ENCODE measurements around the gene CRACDL. TPM values are rescaled to one million over a fixed set of nuclear protein-coding genes. Genes with fewer than 3 reads are reported as not detected.
"Not testable (repeated sequence)": the region's sequence is repeated elsewhere in the genome, so short reads cannot be mapped to it uniquely, and the experiment has no call there.

Gene CRACDL
- polyA plus RNA-seq, 2 donors = 9.1 to 15.8 TPM

- 85 to 92% methylated on average over 6 of the region's 6 CpGs for WGBS, 2 donors
- Histone ChIP-seq H3K4me1 (ENCODE audit: control insufficient read depth in 2 of 2, insufficient read depth in 2 of 2, low read length in 1 of 2) (peaks cover 3 to 11% of the 10 kb centered on the region in 2 donors), H3K27me3 (ENCODE audit: control insufficient read depth in 1 of 2, insufficient read depth in 2 of 2, low read length in 2 of 2) (no peaks in the 10 kb centered on the region), H3K27ac (ENCODE audit: low read depth in 2 of 2, low read length in 1 of 2) (no peak overlapping the region), H3K9me3 (ENCODE audit: control insufficient read depth in 2 of 2, insufficient read depth in 1 of 2, low read depth in 1 of 2, low read length in 1 of 2) (no peaks in the 10 kb centered on the region), H3K4me3 (ENCODE audit: low read depth in 1 of 2, low read length in 2 of 2) (no peak overlapping the region), H3K36me3 (ENCODE audit: control insufficient read depth in 2 of 2, insufficient read depth in 2 of 2, low read length in 1 of 2) (no peaks in the 10 kb centered on the region)
Measured at GRCh38 chr2:98761909-98762308, 174.1 kb downstream of the CRACDL start.

GRCh38 chr2:98761267-98761781 is 174.7 kb downstream of the CRACDL start:
- no peaks in the 10 kb centered on the region for H3K9me3 ChIP-seq (ENCODE audit: control insufficient read depth in 2 of 2, insufficient read depth in 1 of 2, low read depth in 1 of 2, low read length in 1 of 2)
- no peaks in the 10 kb centered on the region for H3K36me3 ChIP-seq (ENCODE audit: control insufficient read depth in 2 of 2, insufficient read depth in 2 of 2, low read length in 1 of 2)
- no peaks in the 10 kb centered on the region for H3K27me3 ChIP-seq (ENCODE audit: control insufficient read depth in 1 of 2, insufficient read depth in 2 of 2, low read length in 2 of 2)
- H3K4me1 ChIP-seq (ENCODE audit: control insufficient read depth in 2 of 2, insufficient read depth in 2 of 2, low read length in 1 of 2) = peaks cover 3 to 11% of the 10 kb centered on the region in 2 donors
- no peak overlapping the region for H3K4me3 ChIP-seq (ENCODE audit: low read depth in 1 of 2, low read length in 2 of 2)
- WGBS, 2 donors = 43 to 44% methylated on average over 9 of the region's 9 CpGs
- no peak overlapping the region for H3K27ac ChIP-seq (ENCODE audit: low read depth in 2 of 2, low read length in 1 of 2)

- H3K36me3 ChIP-seq (ENCODE audit: control insufficient read depth in 2 of 2, insufficient read depth in 2 of 2, low read length in 1 of 2) = no peaks in the 10 kb centered on the region
- H3K4me1 ChIP-seq (ENCODE audit: control insufficient read depth in 2 of 2, insufficient read depth in 2 of 2, low read length in 1 of 2) = peaks cover 3 to 11% of the 10 kb centered on the region in 2 donors
- no peaks in the 10 kb centered on the region for H3K9me3 ChIP-seq (ENCODE audit: control insufficient read depth in 2 of 2, insufficient read depth in 1 of 2, low read depth in 1 of 2, low read length in 1 of 2)
- WGBS, 2 donors = 74 to 75% methylated on average over 6 of the region's 6 CpGs
- no peak overlapping the region for H3K4me3 ChIP-seq (ENCODE audit: low read depth in 1 of 2, low read length in 2 of 2)
- H3K27me3 ChIP-seq (ENCODE audit: control insufficient read depth in 1 of 2, insufficient read depth in 2 of 2, low read length in 2 of 2) = no peaks in the 10 kb centered on the region
- H3K27ac ChIP-seq (ENCODE audit: low read depth in 2 of 2, low read length in 1 of 2) = no peak overlapping the region
Measured at GRCh38 chr2:98759827-98760625, 176.0 kb downstream of the CRACDL start.

- no peak overlapping the region for H3K27ac ChIP-seq (ENCODE audit: low read depth in 2 of 2, low read length in 1 of 2)
Measured at GRCh38 chr2:98759338-98759737, 176.7 kb downstream of the CRACDL start.

GRCh38 chr2:98757904-98758421 is 178.1 kb downstream of the CRACDL start:
- Histone ChIP-seq H3K9me3 (ENCODE audit: control insufficient read depth in 2 of 2, insufficient read depth in 1 of 2, low read depth in 1 of 2, low read length in 1 of 2) (no peaks in the 10 kb centered on the region), H3K4me1 (ENCODE audit: control insufficient read depth in 2 of 2, insufficient read depth in 2 of 2, low read length in 1 of 2) (peaks cover 3 to 13% of the 10 kb centered on the region in 2 donors), H3K27ac (ENCODE audit: low read depth in 2 of 2, low read length in 1 of 2) (peak overlapping the region; percentile 77 to 81), H3K36me3 (ENCODE audit: control insufficient read depth in 2 of 2, insufficient read depth in 2 of 2, low read length in 1 of 2) (no peaks in the 10 kb centered on the region), H3K4me3 (ENCODE audit: low read depth in 1 of 2, low read length in 2 of 2) (no peak overlapping the region), H3K27me3 (ENCODE audit: control insufficient read depth in 1 of 2, insufficient read depth in 2 of 2, low read length in 2 of 2) (no peaks in the 10 kb centered on the region)
- WGBS, 2 donors = 11 to 16% methylated on average over 9 of the region's 9 CpGs

More at GRCh38 chr2:98759338-98759737, 176.7 kb downstream of the CRACDL start:
- H3K4me1 ChIP-seq (ENCODE audit: control insufficient read depth in 2 of 2, insufficient read depth in 2 of 2, low read length in 1 of 2) = peaks cover 3 to 13% of the 10 kb centered on the region in 2 donors
- WGBS, 2 donors = 48 to 59% methylated on average over 2 of the region's 2 CpGs
- H3K4me3 ChIP-seq (ENCODE audit: low read depth in 1 of 2, low read length in 2 of 2) = no peak overlapping the region
- no peaks in the 10 kb centered on the region for H3K27me3 ChIP-seq (ENCODE audit: control insufficient read depth in 1 of 2, insufficient read depth in 2 of 2, low read length in 2 of 2)
- no peaks in the 10 kb centered on the region for H3K36me3 ChIP-seq (ENCODE audit: control insufficient read depth in 2 of 2, insufficient read depth in 2 of 2, low read length in 1 of 2)
- H3K9me3 ChIP-seq (ENCODE audit: control insufficient read depth in 2 of 2, insufficient read depth in 1 of 2, low read depth in 1 of 2, low read length in 1 of 2) = no peaks in the 10 kb centered on the region

GRCh38 chr2:98753801-98754200 is 182.2 kb downstream of the CRACDL start:
- H3K4me1 ChIP-seq (ENCODE audit: control insufficient read depth in 2 of 2, insufficient read depth in 2 of 2, low read length in 1 of 2) = peaks cover 0 to 8% of the 10 kb centered on the region in 2 donors
- H3K9me3 ChIP-seq (ENCODE audit: control insufficient read depth in 2 of 2, insufficient read depth in 1 of 2, low read depth in 1 of 2, low read length in 1 of 2) = no peaks in the 10 kb centered on the region
- H3K27me3 ChIP-seq (ENCODE audit: control insufficient read depth in 1 of 2, insufficient read depth in 2 of 2, low read length in 2 of 2) = no peaks in the 10 kb centered on the region
- H3K4me3 ChIP-seq (ENCODE audit: low read depth in 1 of 2, low read length in 2 of 2) = no peak overlapping the region
- H3K27ac ChIP-seq (ENCODE audit: low read depth in 2 of 2, low read length in 1 of 2) = no peak overlapping the region
- no peaks in the 10 kb centered on the region for H3K36me3 ChIP-seq (ENCODE audit: control insufficient read depth in 2 of 2, insufficient read depth in 2 of 2, low read length in 1 of 2)

GRCh38 chr2:98752711-98753110 is 183.3 kb downstream of the CRACDL start:
- H3K36me3 ChIP-seq (ENCODE audit: control insufficient read depth in 2 of 2, insufficient read depth in 2 of 2, low read length in 1 of 2); H3K4me1 ChIP-seq (ENCODE audit: control insufficient read depth in 2 of 2, insufficient read depth in 2 of 2, low read length in 1 of 2); H3K4me3 ChIP-seq (ENCODE audit: low read depth in 1 of 2, low read length in 2 of 2); H3K9me3 ChIP-seq (ENCODE audit: control insufficient read depth in 2 of 2, insufficient read depth in 1 of 2, low read depth in 1 of 2, low read length in 1 of 2); H3K27me3 ChIP-seq (ENCODE audit: control insufficient read depth in 1 of 2, insufficient read depth in 2 of 2, low read length in 2 of 2); H3K27ac ChIP-seq (ENCODE audit: low read depth in 2 of 2, low read length in 1 of 2): not testable (repeated sequence)
- WGBS, 2 donors = 89 to 91% methylated on average over 4 of the region's 4 CpGs

GRCh38 chr2:98751748-98752147 is 184.3 kb downstream of the CRACDL start:
- Histone ChIP-seq H3K4me1 (ENCODE audit: control insufficient read depth in 2 of 2, insufficient read depth in 2 of 2, low read length in 1 of 2) (peaks cover 0 to 1% of the 10 kb centered on the region in 2 donors), H3K36me3 (ENCODE audit: control insufficient read depth in 2 of 2, insufficient read depth in 2 of 2, low read length in 1 of 2) (no peaks in the 10 kb centered on the region), H3K27me3 (ENCODE audit: control insufficient read depth in 1 of 2, insufficient read depth in 2 of 2, low read length in 2 of 2) (no peaks in the 10 kb centered on the region), H3K4me3 (ENCODE audit: low read depth in 1 of 2, low read length in 2 of 2) (no peak overlapping the region), H3K9me3 (ENCODE audit: control insufficient read depth in 2 of 2, insufficient read depth in 1 of 2, low read depth in 1 of 2, low read length in 1 of 2) (no peaks in the 10 kb centered on the region), H3K27ac (ENCODE audit: low read depth in 2 of 2, low read length in 1 of 2) (no peak overlapping the region)
- 68 to 88% methylated on average over 1 of the region's 1 CpG for WGBS, 2 donors

- Histone ChIP-seq H3K4me1 (ENCODE audit: control insufficient read depth in 2 of 2, insufficient read depth in 2 of 2, low read length in 1 of 2) (peaks cover 0 to 1% of the 10 kb centered on the region in 2 donors), H3K36me3 (ENCODE audit: control insufficient read depth in 2 of 2, insufficient read depth in 2 of 2, low read length in 1 of 2) (no peaks in the 10 kb centered on the region), H3K27me3 (ENCODE audit: control insufficient read depth in 1 of 2, insufficient read depth in 2 of 2, low read length in 2 of 2) (no peaks in the 10 kb centered on the region), H3K4me3 (ENCODE audit: low read depth in 1 of 2, low read length in 2 of 2) (no peak overlapping the region), H3K9me3 (ENCODE audit: control insufficient read depth in 2 of 2, insufficient read depth in 1 of 2, low read depth in 1 of 2, low read length in 1 of 2) (no peaks in the 10 kb centered on the region), H3K27ac (ENCODE audit: low read depth in 2 of 2, low read length in 1 of 2) (no peak overlapping the region)
- WGBS, 2 donors = 92 to 93% methylated on average over 9 of the region's 9 CpGs
Measured at GRCh38 chr2:98750593-98751282, 185.3 kb downstream of the CRACDL start.

All from esophagus (tissue), 2 donors.